GM12878 (cell line): ENCODE measurements around the gene CMSS1. TPM values are rescaled to one million over a fixed set of nuclear protein-coding genes. Genes with fewer than 3 reads are reported as not detected.

Experiments
- ATAC-seq: fragments of 200-7000 bp; cut with Tn5 transposase; 3 replicates; pipeline ENCODE4 v1.9.1; 2020; ENCODE audit warnings: mild to moderate bottlenecking, moderate library complexity
- BruUV-seq: library from RNA; stranded (reverse); fragments of 400-500 nt; replicated peaks from 2 replicates; lab custom pipeline; 2021; lab: Mats Ljungman, UMichigan
- CTCF ChIA-PET: fragments of 300-600 bp; sonication (Branson Sonifier 250); formaldehyde crosslinking; extraction: SDS; loops from one replicate; lab custom pipeline; 2021; ENCODE audit warnings: inconsistent platforms; lab: Yijun Ruan, JAX
- POLR2A ChIA-PET: fragments of 350-600 bp; formaldehyde crosslinking; extraction: SDS; loops from one replicate; lab custom pipeline; 2021; ENCODE audit warnings: inconsistent platforms; lab: Charles Lee
- RAD21 ChIA-PET: fragments of 300-600 bp; sonication (Branson Sonifier 250); formaldehyde crosslinking; loops from one replicate; lab custom pipeline; 2023; ENCODE audit warnings: antibody characterized with exemption; ENCODE audit not compliant: unreplicated experiment; lab: Charles Lee
- SMC1A ChIA-PET: fragments of 300-600 bp; sonication (Branson Sonifier 250); formaldehyde crosslinking; loops from one replicate; lab custom pipeline; 2023; ENCODE audit not compliant: unreplicated experiment, uncharacterized antibody; lab: Charles Lee
- DNase-seq: peaks from one replicate; pipeline ENCODE4 v3.0.0-alpha.2; 2011; ENCODE audit warnings: low read depth, low spot score
- FAIRE-seq: peaks from 3 replicates; lab custom pipeline; 2011; peaks lifted over from hg19 to GRCh38; lab: Jason Lieb, UNC
- H2AFZ ChIP-seq: 2 replicates; pipeline ENCODE4 v1.6.0; 2011; ENCODE audit warnings: low read depth, low read length, control low read depth; ENCODE audit not compliant: control insufficient read depth
- H3K27ac ChIP-seq: 2 replicates; pipeline ENCODE4 v1.5.1; 2011; ENCODE audit warnings: control low read depth; ENCODE audit not compliant: control insufficient read depth, insufficient read depth
- H3K27me3 ChIP-seq, 2 experiments: replicated peaks in 1 of 2; 2 replicates each; pipeline versions ENCODE4 v1.6.0 to v1.6.1; 2011; ENCODE audit warnings: low read length in 1 of 2; ENCODE audit not compliant: control insufficient read depth in 2 of 2, insufficient read depth in 2 of 2
- H3K36me3 ChIP-seq, 2 experiments: 2 replicates each; pipeline ENCODE4 v1.5.1; 2011; ENCODE audit warnings: low read length in 1 of 2; ENCODE audit not compliant: control insufficient read depth in 2 of 2, insufficient read depth in 2 of 2
- H3K4me1 ChIP-seq: 2 replicates; pipeline ENCODE4 v1.6.1; 2011; ENCODE audit warnings: mild to moderate bottlenecking, low read length, moderate library complexity, mixed read lengths; ENCODE audit not compliant: control insufficient read depth, insufficient read depth
- H3K4me2 ChIP-seq: 2 replicates; pipeline ENCODE4 v1.6.0; 2011; ENCODE audit warnings: control low read depth; ENCODE audit not compliant: control insufficient read depth, insufficient read depth
- H3K4me3 ChIP-seq: fragments of 200-600 bp; sonication (generic); 2 replicates; pipeline ENCODE4 v1.5.1; 2016
- H3K79me2 ChIP-seq: 2 replicates; pipeline ENCODE4 v1.6.0; 2011; ENCODE audit warnings: low read length; ENCODE audit not compliant: control insufficient read depth, insufficient read depth
- H3K9ac ChIP-seq: 2 replicates; pipeline ENCODE4 v1.8.0; 2011; ENCODE audit warnings: low read length, control low read depth, mixed read lengths; ENCODE audit not compliant: control insufficient read depth, insufficient read depth
- H3K9me3 ChIP-seq: replicated peaks from 3 replicates; pipeline ENCODE4 v1.5.1; 2011; ENCODE audit warnings: mild to moderate bottlenecking, low read length; ENCODE audit not compliant: control insufficient read depth, insufficient read depth
- H4K20me1 ChIP-seq: 2 replicates; pipeline ENCODE4 v1.6.0; 2011; ENCODE audit not compliant: control insufficient read depth, insufficient read depth
- CEBPB ChIP-seq, 2 experiments: fragments of 150-350 bp in 1 of 2; IDR thresholded peaks; 2 replicates each; pipeline ENCODE4 v1.6.1; 2012 to 2014; ENCODE audit warnings: low read depth in 2 of 2, low read length in 2 of 2, borderline replicate concordance in 1 of 2, inconsistent platforms in 1 of 2
- CEBPZ ChIP-seq: fragments of 150-350 bp; IDR thresholded peaks from 2 replicates; pipeline ENCODE4 v1.6.1; 2016; ENCODE audit warnings: low read depth, low read length
- CREM ChIP-seq: IDR thresholded peaks from 2 replicates; pipeline ENCODE4 v1.6.1; 2014; ENCODE audit warnings: antibody characterized with exemption, low read depth
- CTCF ChIP-seq, 3 experiments: IDR thresholded peaks in 2 of 3; conservative IDR thresholded peaks in 1 of 3; 2 replicates each; pipeline ENCODE4 v1.5.1; 2011; ENCODE audit warnings: low read depth in 3 of 3, low read length in 3 of 3, mild to moderate bottlenecking in 3 of 3, control low read depth in 2 of 3, moderate library complexity in 2 of 3, inconsistent platforms in 1 of 3, mixed read lengths in 1 of 3; ENCODE audit not compliant: control insufficient read depth in 2 of 3, insufficient read depth in 1 of 3; ENCODE audit errors: extremely low read depth in 1 of 3
- HCFC1 ChIP-seq: fragments of 150-350 bp; IDR thresholded peaks from 2 replicates; pipeline ENCODE4 v1.6.1; 2014; ENCODE audit warnings: low read length
- MTA3 ChIP-seq: IDR thresholded peaks from 2 replicates; pipeline ENCODE4 v1.6.1; 2012; ENCODE audit warnings: low read length, inconsistent platforms, borderline replicate concordance
- NRF1 ChIP-seq: conservative IDR thresholded peaks from 2 replicates; pipeline ENCODE4 v1.6.1; 2011; ENCODE audit warnings: mild to moderate bottlenecking, low read depth, low read length, improper control_type of control experiment
- PML ChIP-seq: IDR thresholded peaks from 2 replicates; pipeline ENCODE4 v1.6.1; 2012; ENCODE audit warnings: low read length, inconsistent platforms
- POLR2AphosphoS5 ChIP-seq: IDR thresholded peaks from 2 replicates; pipeline ENCODE4 v1.6.1; 2011; ENCODE audit warnings: mild to moderate bottlenecking, low read length, inconsistent platforms
- POU2F2 ChIP-seq: IDR thresholded peaks from 3 replicates; pipeline ENCODE4 v1.6.1; 2011; ENCODE audit warnings: low read depth, mild to moderate bottlenecking, low read length, borderline replicate concordance
- RBBP5 ChIP-seq: fragments of 200-600 bp; sonication (generic); conservative IDR thresholded peaks from 2 replicates; pipeline ENCODE4 v1.6.1; 2016
- RCOR1 ChIP-seq: conservative IDR thresholded peaks from 2 replicates; pipeline ENCODE4 v1.6.1; 2012; ENCODE audit warnings: low read depth, low read length, improper control_type of control experiment
- RELA ChIP-seq: fragments of 450-650 bp; IDR thresholded peaks from 2 replicates; pipeline ENCODE4 v1.8.0; 2014; ENCODE audit warnings: borderline replicate concordance; ENCODE audit not compliant: partially characterized antibody
- RFX5 ChIP-seq: IDR thresholded peaks from 2 replicates; pipeline ENCODE4 v1.6.1; 2011; ENCODE audit warnings: low read depth, low read length, improper control_type of control experiment
- TCF3 ChIP-seq: IDR thresholded peaks from 2 replicates; pipeline ENCODE4 v1.6.1; 2012; ENCODE audit warnings: low read depth, mild to moderate bottlenecking, low read length, borderline replicate concordance; ENCODE audit not compliant: insufficient read depth
- ZNF24 ChIP-seq: fragments of 450-650 bp; IDR thresholded peaks from 2 replicates; pipeline ENCODE4 v1.6.1; 2017; ENCODE audit warnings: antibody characterized with exemption, mild to moderate bottlenecking
- ZNF384 ChIP-seq: IDR thresholded peaks from 2 replicates; pipeline ENCODE4 v1.6.1; 2012; ENCODE audit warnings: low read depth, mild to moderate bottlenecking, low read length, improper control_type of control experiment, borderline replicate concordance
- ZZZ3 ChIP-seq: IDR thresholded peaks from 2 replicates; pipeline ENCODE4 v1.6.1; 2011; ENCODE audit warnings: low read depth; ENCODE audit not compliant: control insufficient read depth, insufficient read length
- WGBS: methylation state at CpG from one replicate; pipeline ENCODE4 v1.1.6; 2016; ENCODE audit warnings: low lambda C conversion rate; ENCODE audit not compliant: insufficient replicate concordance, insufficient coverage; ENCODE audit errors: missing lambda C conversion rate; 5-methylcytosine and 5-hydroxymethylcytosine counted together
- in situ Hi-C: fragments of 300-500 bp; cut with MboI; formaldehyde crosslinking; loops from 9 replicates; pipeline ENCODE4 v1.14.3; 2018; ENCODE audit warnings: mixed read lengths
- intact Hi-C: fragments of 100-400 bp; cut with micrococcal nuclease; formaldehyde crosslinking; loops from one replicate; pipeline ENCODE4 v1.14.2; 2022; ENCODE audit not compliant: unreplicated experiment
- polyA plus RNA-seq, 11 experiments: library from polyadenylated mRNA; depleted of rRNA in 4 of 11; unstranded in 6 of 11; stranded (reverse) in 5 of 11; fragments of >200 nt; fragmentation: Nextera tagmentation in 4 of 11; fragmentation: Illumina TruSeq in 1 of 11; extraction: Ambion mirVana in 4 of 11; extraction: Trizol in 1 of 11; gene quantifications; 1 replicate in 1 of 11; 2 replicates in 10 of 11; pipeline versions ENCODE4 v1.2.1 to v1.2.3, GENCODE V29; 2011 to 2016; ENCODE audit warnings: inconsistent platforms in 2 of 11, missing spikeins in 2 of 11, low read depth in 1 of 11
- total RNA-seq, 4 experiments: library from RNA; depleted of rRNA in 3 of 4; stranded (reverse); fragments of >200 nt in 3 of 4; fragmentation: Illumina TruSeq in 1 of 4; extraction: Trizol in 1 of 4; gene quantifications; 2 replicates each; pipeline versions ENCODE4 v1.2.1 to v1.2.3, GENCODE V29; 2013 to 2021

Gene CMSS1
- total and polyA plus RNA-seq, 10 of the 15 experiments (the other 5 are each of a cell fraction or from before 2014, with no cell fraction given), result 31.0 to 118 (median 70.1) TPM

GRCh38 chr3:99857278-99857677 lies 39.6 kb downstream of the CMSS1 start:
- Histone ChIP-seq H3K4me1 (peaks cover 4% of the 10 kb centered on the region; the same call in 1 of the 2 replicates), H3K4me2 (no peak overlapping the region), H3K27ac (no peak overlapping the region), H2AFZ (no peak overlapping the region), H3K9ac (no peak overlapping the region), H3K79me2 (no peaks in the 10 kb centered on the region; the same call in none of the 2 replicates), H3K4me3 (no peak overlapping the region)
- ChIA-PET CTCF (interaction anchor here (1.2 kb wide), 1 partner anchor 11 kb away, joined by 3 read pairs; no protein-coding TSS in a partner anchor), POLR2A (interaction anchor here (1.5 kb wide), 1 partner anchor 10 kb away, joined by 6 read pairs; no protein-coding TSS in a partner anchor), RAD21 (interaction anchor here (1.0 kb wide), 1 partner anchor 18 kb away, joined by 3 read pairs; no protein-coding TSS in a partner anchor)
- 100% methylated on average over 1 of the region's 1 CpG for WGBS
- DNase-seq, result no peak
- in situ Hi-C loops, result loop anchor here (10.0 kb wide), 1 partner anchor 58 kb away; no protein-coding TSS in a partner anchor
- TF ChIP-seq ZZZ3 (no peak), TCF3 (no peak), ZNF384 (no peak), CREM (no peak), NRF1 (no peak), RCOR1 (no peak), CTCF (IDR thresholded peaks at IDR 0.05 in 2 of 3, conservative IDR thresholded peaks at IDR 0.05 in 1 of 3; ENCODE audit: control insufficient read depth in 2 of 3, extremely low read depth in 1 of 3, insufficient read depth in 1 of 3, low read depth in 3 of 3, low read length in 3 of 3) (no peak), POLR2AphosphoS5 (no peak), CEBPZ (no peak), RELA (no peak), POU2F2 (no peak), CEBPB (IDR thresholded peaks at IDR 0.05; ENCODE audit: borderline replicate concordance in 1 of 2, low read depth in 2 of 2, low read length in 2 of 2) (no peak), RFX5 (no peak), PML (no peak), ZNF24 (no peak), RBBP5 (no peak), HCFC1 (no peak), MTA3 (no peak)
- TF ChIP-seq, all 136 proteins: peak for 0
- H3K27me3 ChIP-seq, result no peaks in the 10 kb centered on the region
- intact Hi-C loops, result no loop called here
- SMC1A ChIA-PET, result no interaction called here
- no peaks in the 10 kb centered on the region for H3K9me3 ChIP-seq
- no peak for FAIRE-seq
- ATAC-seq, result no peak
- no peaks in the 10 kb centered on the region for H4K20me1 ChIP-seq
- H3K36me3 ChIP-seq, result no peaks in the 10 kb centered on the region
- BruUV-seq, result no TSS peak
